Coronary artery (tissue), 2 donors: ENCODE results near the gene VSIG10.
A peak's percentile ranks its signal among the peaks of the same experiment; 100 is the strongest.
"Not testable (repeated sequence)": the region's sequence is repeated elsewhere in the genome, so short reads cannot be mapped to it uniquely, and the experiment has no call there.

ENCODE experiments used
- DNase-seq: peaks from one replicate; pipeline ENCODE4 v3.0.0-alpha.2; 2017; ENCODE audit warnings: low spot score
- H3K27ac ChIP-seq, 2 donors: fragments of 200-600 bp; sonication (generic); one replicate each; pipeline ENCODE4 v1.5.1; 2016 to 2019
- H3K4me3 ChIP-seq: fragments of 200-600 bp; sonication (generic); 2 replicates; pipeline ENCODE4 v1.5.1; 2016; ENCODE audit warnings: mild to moderate bottlenecking, moderate library complexity
- CTCF ChIP-seq: fragments of 200-600 bp; sonication (generic); IDR thresholded peaks from one replicate; pipeline ENCODE4 v1.5.1; 2019; ENCODE audit warnings: antibody characterized with exemption

The VSIG10 gene

GRCh38 chr12:118144499-118144898 is 40.7 kb upstream of the VSIG10 start:
- DNase-seq: no peak
- H3K27ac ChIP-seq: no peak overlapping the region

DNA sequence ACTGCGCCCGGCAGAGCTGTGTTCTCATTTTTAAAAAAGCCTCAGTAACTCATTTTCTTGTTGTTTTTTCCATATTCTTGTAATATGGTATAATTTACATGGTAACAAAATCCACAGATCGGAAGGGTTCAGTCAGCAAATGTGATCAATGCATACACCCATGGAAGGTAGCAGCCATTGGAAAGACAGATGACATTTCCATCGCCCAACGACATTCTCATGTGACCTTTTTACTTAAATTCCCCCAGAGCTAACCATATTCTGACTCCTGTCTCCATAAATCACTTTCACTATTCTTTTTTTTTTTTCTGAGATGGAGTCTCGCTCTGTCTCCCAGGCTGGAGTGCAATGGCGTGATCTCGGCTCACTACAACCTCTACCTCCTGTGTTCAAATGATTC is 37.0 kb upstream of the VSIG10 start:
- DNase-seq: no peak
- Histone ChIP-seq H3K4me3 (no peak overlapping the region), H3K27ac (no peak overlapping the region)
- no peak for TF ChIP-seq CTCF

More at GRCh38 chr12:118144499-118144898, 40.7 kb upstream of the VSIG10 start:
- TF ChIP-seq CTCF: no peak
- no peak overlapping the region for H3K4me3 ChIP-seq

GRCh38 chr12:118137148-118137678 is 33.4 kb upstream of the VSIG10 start:
- Histone ChIP-seq H3K27ac (peak overlapping the region; percentile 90 to 94), H3K4me3 (peak overlapping the region; percentile 92)
- DNase-seq: no peak
- no peak for TF ChIP-seq CTCF

DNA sequence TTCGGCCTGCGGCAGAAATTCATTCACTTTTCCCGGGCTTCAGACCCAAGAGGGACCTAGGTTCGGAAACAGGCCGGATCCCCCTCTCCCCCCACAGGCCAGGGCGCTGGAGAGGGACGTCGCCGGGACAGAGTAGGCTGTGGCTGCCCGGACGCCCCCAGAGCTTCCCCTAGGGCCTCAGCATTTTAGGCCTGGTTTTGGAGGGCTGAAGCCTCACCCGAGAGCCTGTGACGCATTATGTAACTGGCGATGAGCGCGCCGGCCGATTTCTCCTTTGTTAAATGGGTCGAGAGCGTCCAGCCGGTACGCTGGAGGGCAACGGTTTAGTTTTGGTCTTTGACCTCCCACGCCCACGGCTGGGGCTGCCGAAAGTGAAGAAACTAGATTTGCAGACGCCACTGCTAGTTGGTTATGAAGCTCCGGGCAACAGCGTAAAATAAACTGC is 32.8 kb upstream of the VSIG10 start:
- Histone ChIP-seq H3K27ac (peak overlapping the region; percentile 90 to 94), H3K4me3 (peak overlapping the region; percentile 92)
- DNase-seq: peak; percentile 77
- no peak for TF ChIP-seq CTCF

DNA sequence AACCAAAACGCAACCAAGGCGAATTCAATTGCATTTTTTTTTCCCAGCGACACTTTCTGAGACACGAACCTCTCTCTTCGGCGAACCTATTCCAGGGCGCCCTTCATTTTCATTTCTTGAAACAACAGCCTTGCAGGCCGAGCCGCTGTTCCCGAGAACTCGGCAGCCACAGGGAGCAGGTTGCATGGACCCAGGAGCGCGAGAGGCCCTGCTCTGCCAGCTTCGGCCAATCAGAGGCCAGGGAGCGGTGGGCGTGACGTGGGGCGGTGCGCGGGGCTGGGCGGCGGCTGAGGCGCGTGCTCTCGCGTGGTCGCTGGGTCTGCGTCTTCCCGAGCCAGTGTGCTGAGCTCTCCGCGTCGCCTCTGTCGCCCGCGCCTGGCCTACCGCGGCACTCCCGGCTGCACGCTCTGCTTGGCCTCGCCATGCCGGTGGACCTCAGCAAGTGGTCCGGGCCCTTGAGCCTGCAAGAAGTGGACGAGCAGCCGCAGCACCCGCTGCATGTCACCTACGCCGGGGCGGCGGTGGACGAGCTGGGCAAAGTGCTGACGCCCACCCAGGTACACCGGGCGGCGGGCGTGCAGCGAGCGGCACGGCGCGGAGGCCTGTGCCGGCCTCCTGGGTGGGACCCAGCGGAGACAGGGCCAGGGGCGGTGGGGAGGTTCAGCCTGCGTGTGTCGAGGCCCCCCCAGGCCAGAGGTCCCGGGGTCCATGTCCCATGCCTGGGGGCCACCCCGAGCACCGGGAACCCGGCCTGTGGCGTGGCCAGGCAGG is 32.2 kb upstream of the VSIG10 start, which contains the start of gene PEBP1:
PEBP1 (plus strand) TSS at position 337 of the 771 bp plus-strand sequence; CDS start at position 423, 86 bp downstream.
- H3K4me3 ChIP-seq: peak within 1 kb of the TSS; percentile 92
- no peak for TF ChIP-seq CTCF
- H3K27ac ChIP-seq: peak within 1 kb of the TSS; percentile 90 to 94
- DNase-seq: peak; percentile 96

GRCh38 chr12:118129436-118129835 is 25.6 kb upstream of the VSIG10 start:
- not testable (repeated sequence) for H3K27ac ChIP-seq, DNase-seq, H3K4me3 ChIP-seq

GRCh38 chr12:118127867-118128266 is 24.1 kb upstream of the VSIG10 start:
- H3K27ac ChIP-seq: no peak overlapping the region
- no peak for TF ChIP-seq CTCF
- DNase-seq: no peak
- H3K4me3 ChIP-seq: no peak overlapping the region
